IPS DF 4.7 (cell line): ENCODE measurements around the gene CDK6.

Experiments used
- DNase-seq: peaks from one replicate; pipeline ENCODE4 v3.0.0-alpha.2; 2013; ENCODE audit warnings: low spot score; ENCODE audit errors: extremely low read depth

Gene CDK6

GRCh38 chr7:92598310-92598981 is 237.9 kb downstream of the CDK6 start:
- no peak for DNase-seq

GRCh38 chr7:92595281-92595680 is 241.1 kb downstream of the CDK6 start:
- DNase-seq = no peak

DNA sequence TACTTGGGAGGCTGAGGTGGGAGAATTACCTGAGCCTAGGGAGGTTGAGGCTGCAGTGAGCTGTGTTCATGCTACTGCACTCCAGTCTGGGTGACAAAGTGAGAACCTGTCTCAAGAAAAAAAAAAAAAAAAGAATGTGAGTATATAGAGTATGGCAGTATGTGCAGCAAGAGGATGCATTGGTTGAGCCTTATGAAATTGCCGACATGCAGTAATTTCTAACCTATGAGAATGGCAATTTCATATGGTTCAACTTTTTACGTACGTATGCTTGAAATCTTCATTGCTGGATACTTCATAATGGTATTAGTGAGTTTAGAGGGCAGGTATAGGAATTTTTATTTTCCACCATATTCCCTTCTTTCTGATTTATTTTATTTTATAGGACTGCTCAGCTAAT is 241.6 kb downstream of the CDK6 start:
- DNase-seq = no peak

DNA sequence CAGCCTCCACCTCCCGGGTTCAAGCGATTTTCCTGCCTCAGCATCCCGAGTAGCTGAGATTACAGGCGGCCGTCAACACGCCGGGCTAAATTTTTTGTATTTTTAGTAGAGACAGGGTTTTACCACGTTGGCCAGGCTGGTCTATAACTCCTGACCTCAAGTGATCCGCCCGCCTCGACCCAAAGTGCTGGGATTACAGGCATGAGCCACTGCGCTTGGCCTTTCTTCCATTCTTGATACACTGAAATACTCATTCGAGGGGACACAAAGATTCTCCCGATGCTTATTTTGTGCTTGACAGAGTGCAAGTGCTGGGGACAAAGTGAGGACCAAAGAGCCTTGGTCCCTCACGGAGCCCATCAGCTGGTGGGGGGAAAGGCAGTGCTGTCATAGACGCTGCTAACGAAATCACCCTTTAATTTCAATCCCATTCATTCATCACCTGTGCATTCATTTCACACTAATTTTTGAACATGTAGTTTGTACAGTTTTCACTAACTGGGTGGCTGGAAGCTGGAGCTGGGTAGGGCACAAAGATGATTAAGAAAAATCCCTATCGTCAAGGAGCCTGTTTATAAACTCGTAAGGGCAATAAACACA is 245.6 kb downstream of the CDK6 start:
- no peak for DNase-seq

- no peak for DNase-seq
Observed at GRCh38 chr7:92589056-92589455, 247.3 kb downstream of the CDK6 start.

GRCh38 chr7:92588561-92588960 is 247.8 kb downstream of the CDK6 start:
- DNase-seq = no peak

DNA sequence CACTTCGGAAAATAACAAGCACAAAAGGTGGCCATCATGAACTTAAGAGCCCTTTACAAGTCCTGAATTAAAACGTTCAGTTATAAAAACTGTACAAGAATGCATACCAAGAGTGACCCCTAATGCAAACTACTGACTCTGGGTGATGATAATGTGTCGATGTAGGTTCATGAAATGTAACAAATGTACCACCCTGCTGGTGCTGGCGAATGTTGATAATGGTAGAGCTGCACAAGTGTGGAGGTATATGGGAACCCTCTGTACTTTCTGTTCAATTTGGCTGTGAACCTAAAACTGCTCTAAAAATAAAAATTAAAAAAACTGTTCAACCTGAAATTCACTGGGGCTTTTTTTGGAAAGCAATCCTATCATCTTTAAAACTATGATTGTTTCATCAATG is 249.5 kb downstream of the CDK6 start:
- DNase-seq = no peak

DNA sequence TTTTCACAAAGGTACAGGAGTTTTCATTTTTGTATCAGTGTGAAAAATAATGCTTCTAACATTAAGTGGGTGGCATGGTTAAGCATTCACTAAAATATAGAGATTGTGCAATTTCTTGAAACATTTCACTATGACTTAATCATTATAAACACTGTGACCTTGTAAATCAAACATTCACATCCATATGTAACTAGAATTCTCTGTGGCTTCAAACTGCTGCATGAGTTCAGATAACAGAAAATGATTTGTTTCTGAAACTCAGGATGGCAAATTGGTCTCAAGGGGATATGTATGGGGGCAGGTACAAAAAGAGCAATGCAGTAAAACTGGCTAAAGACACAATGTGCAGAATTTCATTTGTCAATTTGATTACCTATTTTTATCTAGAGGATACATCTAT is 250.0 kb downstream of the CDK6 start:
- DNase-seq = no peak

GRCh38 chr7:92584953-92585352 is 251.4 kb downstream of the CDK6 start:
- no peak for DNase-seq

- DNase-seq = no peak
Observed at GRCh38 chr7:92582948-92583347, 253.4 kb downstream of the CDK6 start.

DNA sequence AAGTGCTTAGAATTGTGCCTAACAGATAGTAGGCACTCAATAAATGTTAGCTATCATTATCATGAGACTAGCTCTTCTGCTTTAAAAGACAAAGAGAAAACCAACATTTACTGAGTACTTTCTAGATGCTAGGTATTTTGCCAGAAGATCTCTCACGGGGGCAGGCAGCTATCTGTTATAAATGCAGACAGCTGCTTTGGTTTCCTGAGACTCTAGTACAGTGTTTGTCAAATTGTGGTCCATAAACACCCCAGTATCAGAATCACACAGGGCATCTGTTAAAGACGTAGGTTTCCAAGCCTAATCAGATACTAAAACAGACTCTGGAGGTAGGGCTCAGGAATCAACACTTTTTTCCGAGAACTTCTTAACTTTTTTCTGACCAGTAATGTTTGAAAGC is 260.1 kb downstream of the CDK6 start:
- no peak for DNase-seq

GRCh38 chr7:92569137-92569536 is 267.2 kb downstream of the CDK6 start:
- no peak for DNase-seq

GRCh38 chr7:92567460-92567859 is 268.9 kb downstream of the CDK6 start:
- DNase-seq = no peak

DNA sequence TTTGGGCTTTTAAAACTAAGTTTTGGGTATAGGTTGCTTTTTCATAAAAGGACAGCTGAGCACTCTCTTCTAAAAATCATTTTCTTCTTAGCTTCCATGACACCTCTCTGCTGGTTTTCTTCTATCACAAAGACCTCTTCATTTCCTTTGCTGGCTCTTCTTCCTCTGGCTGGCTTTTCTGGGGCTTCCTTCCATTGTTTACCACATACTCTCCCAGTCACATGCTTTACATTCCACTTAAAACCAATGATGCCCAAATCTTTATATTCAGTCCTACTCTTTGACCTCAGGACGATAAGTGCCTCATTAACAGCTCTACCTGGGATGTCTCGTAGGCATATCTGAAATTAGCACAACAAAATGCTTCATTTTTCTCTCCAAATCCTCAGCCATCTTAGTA is 273.0 kb downstream of the CDK6 start:
- DNase-seq = no peak

DNA sequence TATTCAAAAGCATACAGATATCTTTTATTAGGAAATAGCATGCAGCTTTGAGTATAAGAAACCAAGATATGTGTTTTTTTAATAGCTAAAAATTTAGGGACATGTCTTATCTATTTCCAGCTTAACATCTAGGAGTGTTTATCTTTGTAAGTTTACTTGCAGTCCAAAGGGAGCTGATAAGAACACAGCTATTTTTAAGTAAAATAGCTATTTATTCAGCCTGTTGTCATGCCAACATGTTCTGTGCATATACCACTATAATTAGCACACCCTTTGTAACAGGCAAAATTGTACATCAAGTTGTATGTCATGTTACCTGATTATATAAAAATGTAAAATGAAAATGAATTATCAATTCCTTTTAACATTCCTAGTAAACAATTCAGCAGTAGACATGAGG is 275.8 kb downstream of the CDK6 start:
- no peak for DNase-seq

- DNase-seq = no peak
Observed at GRCh38 chr7:92557808-92558362, 278.5 kb downstream of the CDK6 start.

- DNase-seq = no peak
Observed at GRCh38 chr7:92557249-92557648, 279.1 kb downstream of the CDK6 start.
